ENCODE data around the gene EHMT2. TPM values are rescaled to one million over a fixed set of nuclear protein-coding genes. Genes with fewer than 3 reads are reported as not detected.
A peak's percentile ranks its signal among the peaks of the same experiment; 100 is the strongest.

EHMT2 gene
- total RNA-seq, 1 experiment from 2014 or later, result 134 TPM

DNA sequence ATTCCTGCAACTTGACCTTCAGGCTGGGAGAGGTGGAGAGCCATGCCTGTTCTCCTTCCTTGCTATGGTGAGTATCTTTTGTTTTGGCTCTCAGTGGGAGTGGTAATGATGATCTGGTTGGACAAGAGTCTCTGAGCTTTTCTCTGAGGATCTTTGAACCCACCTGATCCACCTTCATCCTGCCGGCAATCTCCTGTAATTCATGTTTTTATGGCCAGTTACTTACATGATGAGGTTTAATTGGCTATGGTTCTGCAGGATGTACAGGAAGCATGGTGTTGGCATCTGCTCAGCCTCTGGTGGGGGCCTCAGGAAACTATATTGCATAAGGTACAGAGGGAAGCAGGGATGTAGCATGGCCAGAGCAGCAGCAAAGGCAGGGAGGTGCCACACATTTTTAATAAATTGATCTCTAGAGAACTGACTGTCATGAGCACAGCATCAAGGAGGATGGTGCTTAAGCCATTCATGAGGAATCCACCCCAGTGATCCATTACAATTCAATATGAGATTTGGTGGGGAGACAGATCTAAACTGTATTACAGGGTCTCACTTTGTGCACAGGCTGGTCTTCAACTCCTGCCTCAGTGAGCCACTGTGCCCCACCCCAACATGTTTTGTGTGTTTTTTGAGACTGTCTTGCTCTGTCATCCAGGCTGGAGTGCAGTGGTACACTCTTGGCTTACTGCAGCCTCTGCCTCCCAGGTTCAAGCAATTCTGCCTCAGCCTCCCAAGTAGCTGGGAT is 60.0 kb downstream of the EHMT2 start:
- Histone ChIP-seq H3K36me3 (replicated peaks; ENCODE audit: control insufficient read depth, insufficient read depth, low read length) (peaks cover 41% of the 10 kb centered on the region), H3K4me3 (ENCODE audit: insufficient read depth, low read depth, low read length) (peak overlapping the region; percentile 100; the same call in 1 of the 2 replicates), H3K27me3 (ENCODE audit: control insufficient read depth, insufficient read depth, low read length) (no peaks in the 10 kb centered on the region)
- no peak for DNase-seq

GRCh38 chr6:31836474-31837368 is 60.8 kb downstream of the EHMT2 start:
- H3K4me3 ChIP-seq (ENCODE audit: insufficient read depth, low read depth, low read length), result peak overlapping the region; percentile 100
- DNase-seq, result no peak
- H3K36me3 ChIP-seq (replicated peaks; ENCODE audit: control insufficient read depth, insufficient read depth, low read length), result peaks cover 41% of the 10 kb centered on the region
- H3K27me3 ChIP-seq (ENCODE audit: control insufficient read depth, insufficient read depth, low read length), result no peaks in the 10 kb centered on the region

DNA sequence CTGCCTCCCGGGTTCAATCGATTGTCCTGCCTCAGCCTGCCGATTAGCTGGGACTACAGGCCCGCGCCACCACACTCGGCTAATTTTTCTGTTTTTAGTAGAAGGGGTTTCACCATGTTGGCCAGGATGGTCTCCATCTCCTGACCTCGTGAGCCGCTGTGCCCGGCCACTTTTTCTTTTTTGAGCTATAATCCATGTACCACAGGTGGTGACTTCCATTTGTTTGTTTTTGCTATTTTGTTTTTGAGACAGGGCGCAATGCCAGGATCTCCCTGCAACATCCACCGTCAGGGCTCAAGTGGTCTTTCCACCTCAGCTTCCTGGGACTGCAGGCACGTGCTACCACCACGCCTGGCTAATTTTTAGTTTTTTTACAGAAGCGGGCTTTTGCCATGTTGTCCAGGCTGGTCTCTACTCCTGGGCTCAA is 61.4 kb downstream of the EHMT2 start:
- peaks cover 41% of the 10 kb centered on the region for H3K36me3 ChIP-seq (replicated peaks; ENCODE audit: control insufficient read depth, insufficient read depth, low read length)

DNA sequence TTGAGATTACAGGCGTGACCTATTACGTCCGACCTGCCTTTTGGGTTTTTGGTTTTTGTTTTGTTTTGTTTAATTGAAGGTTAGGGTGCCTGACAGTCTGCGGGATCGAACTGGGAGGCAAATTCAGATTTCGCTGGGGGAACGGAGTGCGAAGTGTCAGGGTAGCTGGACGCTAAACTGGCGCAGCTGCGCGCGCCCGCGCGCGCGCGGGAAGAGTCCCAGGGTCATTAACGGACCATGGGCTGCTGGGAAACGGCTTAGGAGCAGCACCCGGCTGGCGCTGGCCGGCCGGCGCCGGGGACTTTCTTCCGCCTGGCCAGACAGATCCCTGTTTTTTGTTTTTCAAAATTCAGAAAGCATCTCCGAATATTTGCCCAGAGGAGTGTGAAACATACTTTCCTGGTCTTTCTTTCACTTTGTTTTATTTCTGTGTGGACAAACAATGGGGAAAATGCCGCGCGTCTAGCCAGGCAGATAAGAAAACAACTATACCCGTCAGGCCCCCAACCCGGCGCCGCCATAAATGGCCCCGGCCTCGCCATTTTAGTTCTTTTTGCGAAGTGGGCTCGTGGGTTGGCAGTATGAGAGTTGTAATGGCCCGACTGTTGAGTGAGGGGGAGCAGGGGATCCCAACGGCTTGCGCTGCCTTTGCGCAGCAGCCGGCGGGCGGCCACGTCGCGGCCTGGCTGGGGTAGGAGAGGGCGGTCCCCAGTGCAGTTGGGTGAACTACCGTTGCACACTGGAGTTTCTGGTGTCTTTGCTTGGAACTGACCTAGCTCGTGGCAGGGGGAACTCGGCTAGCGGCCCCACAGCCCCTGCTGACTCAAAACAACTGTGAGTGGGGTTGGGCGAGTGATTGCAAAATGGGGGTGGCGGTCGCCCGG is 62.9 kb downstream of the EHMT2 start:
- H3K27me3 ChIP-seq (ENCODE audit: control insufficient read depth, insufficient read depth, low read length), result no peaks in the 10 kb centered on the region
- H3K36me3 ChIP-seq (replicated peaks; ENCODE audit: control insufficient read depth, insufficient read depth, low read length), result peaks cover 34% of the 10 kb centered on the region
- DNase-seq, result peak; percentile 95
- peak overlapping the region; percentile 100 for H3K4me3 ChIP-seq (ENCODE audit: insufficient read depth, low read depth, low read length)

More for the DNA sequence above, 61.4 kb downstream of the EHMT2 start:
- Histone ChIP-seq H3K4me3 (ENCODE audit: insufficient read depth, low read depth, low read length) (peak overlapping the region; percentile 100), H3K27me3 (ENCODE audit: control insufficient read depth, insufficient read depth, low read length) (no peaks in the 10 kb centered on the region)
- no peak for DNase-seq

DNA sequence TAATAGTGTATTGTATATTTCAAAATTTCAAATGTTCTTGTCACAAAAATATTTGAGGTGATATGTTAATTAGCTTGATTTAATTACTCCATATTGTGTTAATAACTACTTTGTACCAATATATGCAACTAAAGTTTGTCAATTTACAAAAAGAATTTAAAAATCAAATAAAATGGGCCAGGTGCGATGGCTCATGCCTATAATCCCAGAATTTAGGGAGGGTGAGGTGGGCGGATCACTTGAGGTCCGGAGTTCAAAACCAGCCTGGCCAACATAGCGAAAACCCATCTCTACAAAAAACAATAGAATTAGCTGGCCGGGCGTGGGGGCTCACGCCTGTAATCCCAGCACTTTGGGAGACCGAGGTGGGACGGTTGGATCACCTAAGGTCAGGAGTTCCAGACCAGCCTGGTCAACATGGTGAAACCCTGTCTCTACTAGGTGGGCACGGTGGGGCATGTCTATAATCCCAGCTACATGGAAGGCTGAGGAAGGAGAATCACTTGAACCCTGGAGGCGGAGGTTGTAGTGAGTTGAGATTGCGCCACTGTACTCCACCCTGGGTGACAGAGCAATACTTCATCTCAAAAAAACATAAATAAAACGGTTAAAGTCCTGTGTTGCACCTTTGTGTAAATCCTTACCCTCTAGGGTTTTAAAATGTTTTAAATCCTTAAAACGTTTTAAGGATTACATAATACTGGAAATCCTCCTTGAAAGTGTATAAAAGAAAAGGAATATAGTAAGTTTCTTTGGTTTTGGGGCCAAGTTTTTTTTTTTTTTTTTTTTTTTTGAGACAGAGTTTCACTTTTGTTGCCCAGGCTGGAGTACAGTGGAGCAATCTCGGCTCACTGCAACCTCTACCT is 65.9 kb downstream of the EHMT2 start:
- Histone ChIP-seq H3K36me3 (replicated peaks; ENCODE audit: control insufficient read depth, insufficient read depth, low read length) (peaks cover 7% of the 10 kb centered on the region), H3K4me3 (ENCODE audit: insufficient read depth, low read depth, low read length) (no peak overlapping the region), H3K27me3 (ENCODE audit: control insufficient read depth, insufficient read depth, low read length) (no peaks in the 10 kb centered on the region)
- DNase-seq, result no peak

DNA sequence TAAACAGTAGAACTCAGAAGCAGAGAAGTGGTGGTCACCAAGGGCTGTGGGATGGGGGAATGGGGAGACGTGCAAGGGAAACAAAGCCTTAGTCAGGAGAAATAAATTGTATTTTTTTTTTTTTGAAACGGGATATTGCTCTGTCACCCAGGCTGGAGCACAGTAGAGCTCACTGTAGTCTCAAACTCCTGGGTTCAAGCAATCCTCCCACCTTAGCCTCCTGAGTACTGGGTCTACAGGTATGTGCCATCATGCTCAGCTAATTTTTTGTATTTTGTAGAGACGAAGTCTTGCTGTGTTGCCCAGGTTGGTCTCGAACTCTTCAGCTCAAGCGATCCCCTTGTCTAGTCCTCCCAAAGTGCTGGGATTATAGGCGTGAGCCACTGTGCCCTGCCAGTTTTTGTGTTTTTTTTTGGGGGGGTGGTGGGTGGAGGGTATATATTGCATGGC is 66.6 kb downstream of the EHMT2 start:
- no peaks in the 10 kb centered on the region for H3K27me3 ChIP-seq (ENCODE audit: control insufficient read depth, insufficient read depth, low read length)
- peaks cover 2% of the 10 kb centered on the region for H3K36me3 ChIP-seq (replicated peaks; ENCODE audit: control insufficient read depth, insufficient read depth, low read length)
- DNase-seq, result no peak
- H3K4me3 ChIP-seq (ENCODE audit: insufficient read depth, low read depth, low read length), result peak overlapping the region; percentile 32

Other genes starting within 250 kb of the EHMT2 start
- 320 and 331 TPM in 2 replicates for gene BAG6, start 245.0 kb downstream of the EHMT2 start, total RNA-seq (2014; rRNA removed; shearing (Covaris generic))
- gene APOM, start 241.8 kb downstream of the EHMT2 start, total RNA-seq (2014; rRNA removed; shearing (Covaris generic)), result 3.3 and 4.2 TPM in 2 replicates
- gene C6orf47, start 236.9 kb downstream of the EHMT2 start, total RNA-seq (2014; rRNA removed; shearing (Covaris generic)), result 17.3 and 17.6 TPM in 2 replicates
- gene GPANK1, start 232.7 kb downstream of the EHMT2 start, total RNA-seq (2014; rRNA removed; shearing (Covaris generic)), result 28.6 and 33.3 TPM in 2 replicates
- 197 and 224 TPM in 2 replicates for gene CSNK2B, start 231.6 kb downstream of the EHMT2 start, total RNA-seq (2014; rRNA removed; shearing (Covaris generic))
- gene LY6G5B, start 227.7 kb downstream of the EHMT2 start, total RNA-seq (2014; rRNA removed; shearing (Covaris generic)), result 2.9 and 4.2 TPM in 2 replicates
- 0.70 and 2.0 TPM in 2 replicates for gene LY6G5C, start 216.6 kb downstream of the EHMT2 start, total RNA-seq (2014; rRNA removed; shearing (Covaris generic))
- gene ABHD16A, start 194.4 kb downstream of the EHMT2 start, total RNA-seq (2014; rRNA removed; shearing (Covaris generic)), result 35.7 and 39.7 TPM in 2 replicates
- gene LY6G6F, start 190.8 kb downstream of the EHMT2 start, total RNA-seq (2014; rRNA removed; shearing (Covaris generic)), result not detected in 2 replicates
- gene LY6G6D, start 182.3 kb downstream of the EHMT2 start, total RNA-seq (2014; rRNA removed; shearing (Covaris generic)), result 2.8 TPM in 1 of 2 replicates, not detected in the other
- gene LY6G6C, start 176.0 kb downstream of the EHMT2 start, total RNA-seq (2014; rRNA removed; shearing (Covaris generic)), result not detected in 2 replicates
- not detected in 2 replicates for gene MPIG6B, start 174.3 kb downstream of the EHMT2 start, total RNA-seq (2014; rRNA removed; shearing (Covaris generic))
- gene DDAH2, start 168.4 kb downstream of the EHMT2 start, total RNA-seq (2014; rRNA removed; shearing (Covaris generic)), result 83.6 and 99.2 TPM in 2 replicates
- 456 and 621 TPM in 2 replicates for gene CLIC1, start 161.2 kb downstream of the EHMT2 start, total RNA-seq (2014; rRNA removed; shearing (Covaris generic))
- gene MSH5, start 157.7 kb downstream of the EHMT2 start, total RNA-seq (2014; rRNA removed; shearing (Covaris generic)), result 19.5 and 28.4 TPM in 2 replicates
- gene SAPCD1, start 135.0 kb downstream of the EHMT2 start, total RNA-seq (2014; rRNA removed; shearing (Covaris generic)), result 1.8 and 7.7 TPM in 2 replicates
- gene VWA7, start 120.4 kb downstream of the EHMT2 start, total RNA-seq (2014; rRNA removed; shearing (Covaris generic)), result 0.44 and 2.1 TPM in 2 replicates
- gene VARS1, start 101.9 kb downstream of the EHMT2 start, total RNA-seq (2014; rRNA removed; shearing (Covaris generic)), result 114 and 115 TPM in 2 replicates
- gene LSM2, start 90.7 kb downstream of the EHMT2 start, total RNA-seq (2014; rRNA removed; shearing (Covaris generic)), result 108 and 150 TPM in 2 replicates
- 0.15 and 0.55 TPM in 2 replicates for gene HSPA1L, start 82.4 kb downstream of the EHMT2 start, total RNA-seq (2014; rRNA removed; shearing (Covaris generic))
- gene HSPA1A, start 82.2 kb downstream of the EHMT2 start, total RNA-seq (2014; rRNA removed; shearing (Covaris generic)), result 45.7 and 58.5 TPM in 2 replicates
- 63.3 and 70.4 TPM in 2 replicates for gene HSPA1B, start 70.0 kb downstream of the EHMT2 start, total RNA-seq (2014; rRNA removed; shearing (Covaris generic))
- gene NEU1, start 34.9 kb downstream of the EHMT2 start, total RNA-seq (2014; rRNA removed; shearing (Covaris generic)), result 56.2 and 58.6 TPM in 2 replicates
- gene SLC44A4, start 18.7 kb downstream of the EHMT2 start, total RNA-seq (2014; rRNA removed; shearing (Covaris generic)), result 0.42 and 0.48 TPM in 2 replicates
- gene ZBTB12, start 4.4 kb upstream of the EHMT2 start, total RNA-seq (2014; rRNA removed; shearing (Covaris generic)), result 7.9 and 8.7 TPM in 2 replicates
- gene C2, start 30.0 kb upstream of the EHMT2 start, total RNA-seq (2014; rRNA removed; shearing (Covaris generic)), result 0.63 and 1.7 TPM in 2 replicates
- gene CFB, start 48.4 kb upstream of the EHMT2 start, total RNA-seq (2014; rRNA removed; shearing (Covaris generic)), result not detected in 2 replicates
- gene NELFE, start 61.3 kb upstream of the EHMT2 start, total RNA-seq (2014; rRNA removed; shearing (Covaris generic)), result 109 and 115 TPM in 2 replicates
- 47.2 and 57.6 TPM in 2 replicates for gene SKIC2, start 61.5 kb upstream of the EHMT2 start, total RNA-seq (2014; rRNA removed; shearing (Covaris generic))
- gene DXO, start 74.4 kb upstream of the EHMT2 start, total RNA-seq (2014; rRNA removed; shearing (Covaris generic)), result 18.8 and 19.9 TPM in 2 replicates
- gene C4A, start 84.4 kb upstream of the EHMT2 start, total RNA-seq (2014; rRNA removed; shearing (Covaris generic)), result 0.35 and 1.5 TPM in 2 replicates
- gene C4B, start 117.1 kb upstream of the EHMT2 start, total RNA-seq (2014; rRNA removed; shearing (Covaris generic)), result 1.1 and 1.9 TPM in 2 replicates
- 0.11 TPM in 1 of 2 replicates, not detected in the other for gene CYP21A2, start 140.7 kb upstream of the EHMT2 start, total RNA-seq (2014; rRNA removed; shearing (Covaris generic))
- gene TNXB, start 211.6 kb upstream of the EHMT2 start, total RNA-seq (2014; rRNA removed; shearing (Covaris generic)), result 2.7 and 4.4 TPM in 2 replicates
- gene ATF6B, start 230.5 kb upstream of the EHMT2 start, total RNA-seq (2014; rRNA removed; shearing (Covaris generic)), result 25.1 and 26.2 TPM in 2 replicates
- gene FKBPL, start 232.6 kb upstream of the EHMT2 start, total RNA-seq (2014; rRNA removed; shearing (Covaris generic)), result 12.5 and 12.8 TPM in 2 replicates